Lower lobe of right lung (tissue), 2 donors: ENCODE results near the gene IGFL2. TPM values are rescaled to one million over a fixed set of nuclear protein-coding genes. Genes with fewer than 3 reads are reported as not detected.
"Not testable (repeated sequence)": the region's sequence is repeated elsewhere in the genome, so short reads cannot be mapped to it uniquely, and the experiment has no call there.

Experiments used
- ATAC-seq, 2 donors: fragments of 200-7000 bp; cut with Tn5 transposase; one replicate each; pipeline ENCODE4 v1.9.1; 2020 to 2022; ENCODE audit warnings: mild to moderate bottlenecking in 2 of 2, moderate library complexity in 2 of 2
- DNase-seq: peaks from one replicate; pipeline ENCODE4 v3.0.0-alpha.2; 2020
- H3K27ac ChIP-seq: fragments of 200-600 bp; one replicate; pipeline ENCODE4 v1.8.0; 2022
- H3K27me3 ChIP-seq: fragments of 200-600 bp; one replicate; pipeline ENCODE4 v1.8.0; 2022; ENCODE audit warnings: low read depth
- H3K36me3 ChIP-seq: fragments of 200-600 bp; one replicate; pipeline ENCODE4 v1.8.0; 2022; ENCODE audit warnings: mild to moderate bottlenecking
- H3K4me1 ChIP-seq: fragments of 200-600 bp; one replicate; pipeline ENCODE4 v1.8.0; 2022
- H3K4me3 ChIP-seq: fragments of 200-600 bp; one replicate; pipeline ENCODE4 v1.8.0; 2022; ENCODE audit warnings: mild to moderate bottlenecking
- H3K9me3 ChIP-seq: fragments of 200-600 bp; one replicate; pipeline ENCODE4 v1.8.0; 2022
- intact Hi-C: fragments of 100-400 bp; cut with DNase I; formaldehyde crosslinking; loops from one replicate; pipeline ENCODE4 v1.11.0; 2022
- total RNA-seq: library from RNA; stranded (reverse); fragmentation: NEBNext Ultra II Directional; extraction: Animal tissue kit (Norgen Biotek cat#: 25700); gene quantifications from one replicate; pipeline ENCODE4 v1.2.1, GENCODE V29; 2021
- TF ChIP-seq, protein P1 (sequence below): fragments of 200-600 bp; IDR thresholded peaks from one replicate; pipeline ENCODE4 v1.8.0; 2022; ENCODE audit warnings: antibody characterized with exemption, mild to moderate bottlenecking
- donor health status: DM: no; HTN: yes; CAD: no; lungs with severe emphysema.

The IGFL2 gene
- total RNA-seq, 1 donor from 2014 or later = not detected

DNA sequence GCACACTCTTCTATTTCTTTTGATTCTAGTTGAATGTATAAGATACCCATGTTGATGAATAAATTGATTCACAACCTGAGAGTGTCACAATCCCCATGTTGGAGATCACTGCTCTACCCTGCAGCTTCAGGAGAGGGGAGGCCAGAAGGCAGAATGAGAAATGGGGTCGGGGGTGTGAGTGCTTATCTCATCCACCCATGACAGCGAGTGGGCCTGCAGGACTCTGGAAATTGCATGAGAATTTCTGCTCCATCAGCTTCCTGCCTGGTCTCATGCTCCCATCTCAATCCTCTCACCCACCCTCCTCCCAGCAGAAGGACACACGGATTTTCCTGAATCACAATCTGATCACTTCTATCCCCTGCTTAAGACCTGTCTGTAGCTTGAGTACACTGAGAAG is 58.6 kb downstream of the IGFL2 start:
- no peak for ATAC-seq
- Histone ChIP-seq H3K4me3 (no peak overlapping the region), H3K36me3 (no peaks in the 10 kb centered on the region), H3K27ac (no peak overlapping the region), H3K9me3 (no peaks in the 10 kb centered on the region), H3K4me1 (peaks cover 18% of the 10 kb centered on the region), H3K27me3 (no peaks in the 10 kb centered on the region)
- TF ChIP-seq, protein P1, sequence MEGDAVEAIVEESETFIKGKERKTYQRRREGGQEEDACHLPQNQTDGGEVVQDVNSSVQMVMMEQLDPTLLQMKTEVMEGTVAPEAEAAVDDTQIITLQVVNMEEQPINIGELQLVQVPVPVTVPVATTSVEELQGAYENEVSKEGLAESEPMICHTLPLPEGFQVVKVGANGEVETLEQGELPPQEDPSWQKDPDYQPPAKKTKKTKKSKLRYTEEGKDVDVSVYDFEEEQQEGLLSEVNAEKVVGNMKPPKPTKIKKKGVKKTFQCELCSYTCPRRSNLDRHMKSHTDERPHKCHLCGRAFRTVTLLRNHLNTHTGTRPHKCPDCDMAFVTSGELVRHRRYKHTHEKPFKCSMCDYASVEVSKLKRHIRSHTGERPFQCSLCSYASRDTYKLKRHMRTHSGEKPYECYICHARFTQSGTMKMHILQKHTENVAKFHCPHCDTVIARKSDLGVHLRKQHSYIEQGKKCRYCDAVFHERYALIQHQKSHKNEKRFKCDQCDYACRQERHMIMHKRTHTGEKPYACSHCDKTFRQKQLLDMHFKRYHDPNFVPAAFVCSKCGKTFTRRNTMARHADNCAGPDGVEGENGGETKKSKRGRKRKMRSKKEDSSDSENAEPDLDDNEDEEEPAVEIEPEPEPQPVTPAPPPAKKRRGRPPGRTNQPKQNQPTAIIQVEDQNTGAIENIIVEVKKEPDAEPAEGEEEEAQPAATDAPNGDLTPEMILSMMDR = no peak
- intact Hi-C loops = no loop called here
- no peak for DNase-seq

DNA sequence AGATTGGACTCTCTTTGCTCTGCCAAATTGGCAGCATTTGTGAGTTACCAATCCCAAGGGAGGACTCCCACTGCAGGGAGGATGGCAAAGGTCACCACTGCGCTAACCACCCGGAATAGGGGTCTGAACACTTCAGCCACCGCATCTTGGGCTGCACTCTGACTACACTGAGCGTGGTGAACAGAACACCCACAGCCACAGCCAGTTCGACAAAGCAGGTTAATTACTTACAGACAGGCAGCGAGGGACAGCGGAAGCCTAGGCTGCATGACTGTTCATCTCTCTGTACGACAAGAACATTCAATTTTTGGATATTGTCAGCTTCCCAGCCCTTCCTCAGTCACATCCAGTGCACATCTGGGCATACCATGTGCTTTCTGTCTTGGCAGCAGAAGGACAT is 59.8 kb downstream of the IGFL2 start:
- H3K9me3 ChIP-seq, H3K36me3 ChIP-seq, ATAC-seq, H3K27me3 ChIP-seq, H3K27ac ChIP-seq, intact Hi-C loops, DNase-seq, H3K4me3 ChIP-seq: not testable (repeated sequence)
- peaks cover 24% of the 10 kb centered on the region for H3K4me1 ChIP-seq

DNA sequence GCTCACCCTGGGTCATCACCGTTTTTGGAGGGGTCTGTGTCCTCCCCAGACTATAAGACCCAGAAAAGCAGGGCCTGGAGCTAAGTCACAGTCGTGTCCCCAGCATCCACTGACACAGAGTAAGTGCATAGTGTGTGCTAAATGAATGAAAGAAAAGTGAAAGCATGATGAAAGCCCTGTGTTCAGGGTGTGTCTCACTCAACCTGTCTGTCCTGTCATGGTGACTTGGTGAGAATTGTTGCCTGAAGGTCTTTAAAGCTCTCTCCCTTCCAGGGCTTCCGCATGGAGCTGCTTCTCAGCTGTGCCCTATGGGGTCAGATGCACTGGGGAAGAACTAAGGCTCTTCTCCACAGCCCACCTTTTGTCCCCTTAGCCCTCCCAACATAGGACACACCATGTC is 61.0 kb downstream of the IGFL2 start:
- no peaks in the 10 kb centered on the region for H3K27me3 ChIP-seq
- no peaks in the 10 kb centered on the region for H3K9me3 ChIP-seq
- TF ChIP-seq, protein P1 = no peak
- ATAC-seq (no peak), DNase-seq (no peak)
- intact Hi-C loops = no loop called here
- H3K27ac ChIP-seq = no peak overlapping the region
- no peaks in the 10 kb centered on the region for H3K36me3 ChIP-seq
- H3K4me1 ChIP-seq = peaks cover 24% of the 10 kb centered on the region
- no peak overlapping the region for H3K4me3 ChIP-seq

- ATAC-seq (no peak), DNase-seq (no peak)
- H3K4me1 ChIP-seq = peaks cover 24% of the 10 kb centered on the region
- H3K27me3 ChIP-seq = no peaks in the 10 kb centered on the region
- no peaks in the 10 kb centered on the region for H3K9me3 ChIP-seq
- intact Hi-C loops = no loop called here
- H3K27ac ChIP-seq = no peak overlapping the region
- no peaks in the 10 kb centered on the region for H3K36me3 ChIP-seq
- no peak overlapping the region for H3K4me3 ChIP-seq
- TF ChIP-seq, protein P1 = no peak
These were observed 61.4 kb downstream of the IGFL2 start for GRCh38 chr19:46209472-46209871.

- ATAC-seq (no peak), DNase-seq (no peak)
- TF ChIP-seq, protein P1 = no peak
- intact Hi-C loops = no loop called here
- Histone ChIP-seq H3K4me3 (no peak overlapping the region), H3K27me3 (no peaks in the 10 kb centered on the region), H3K27ac (peak overlapping the region; percentile 20), H3K9me3 (no peaks in the 10 kb centered on the region), H3K36me3 (no peaks in the 10 kb centered on the region), H3K4me1 (peaks cover 24% of the 10 kb centered on the region)
These were observed 62.6 kb downstream of the IGFL2 start for GRCh38 chr19:46210669-46211068.

Other genes with a start within 250 kb of the IGFL2 start
- 7.5 TPM for gene MYPOP, start 245.6 kb upstream of the IGFL2 start, total RNA-seq
- not detected for gene NANOS2, start 233.5 kb upstream of the IGFL2 start, total RNA-seq
- gene NOVA2, start 174.4 kb upstream of the IGFL2 start, total RNA-seq = 18.8 TPM
- 16.3 TPM for gene CCDC61, start 152.8 kb upstream of the IGFL2 start, total RNA-seq
- gene PGLYRP1, start 125.2 kb upstream of the IGFL2 start, total RNA-seq = 3.0 TPM
- not detected for gene IGFL4, start 107.2 kb upstream of the IGFL2 start, total RNA-seq
- gene IGFL3, start 23.6 kb upstream of the IGFL2 start, total RNA-seq = not detected
- not detected for gene IGFL1, start 81.5 kb downstream of the IGFL2 start, total RNA-seq
- gene HIF3A, start 148.8 kb downstream of the IGFL2 start, total RNA-seq = 64.1 TPM
- 48.9 TPM for gene PPP5C, start 198.8 kb downstream of the IGFL2 start, total RNA-seq